HepG2 (cell line): ENCODE data around the gene NPBWR2. TPM values are rescaled to one million over a fixed set of nuclear protein-coding genes. Genes with fewer than 3 reads are reported as not detected.

Experiments used
- BRD4 ChIP-seq: sonication (generic); formaldehyde crosslinking; IDR thresholded peaks from 2 replicates; pipeline ENCODE4 v1.4.0; 2020; ENCODE audit warnings: missing genetic modification reagents
- CCAR2 ChIP-seq: fragments of 200-400 bp; formaldehyde crosslinking; optimal IDR thresholded peaks from 2 replicates; pipeline ENCODE3; 2018; ENCODE audit warnings: low read depth, mild to moderate bottlenecking, low read length, moderate library complexity
- HIVEP1 ChIP-seq: sonication (generic); formaldehyde crosslinking; IDR thresholded peaks from 2 replicates; pipeline ENCODE4 v1.4.0; 2020; ENCODE audit warnings: mild to moderate bottlenecking, missing genetic modification reagents
- IKZF4 ChIP-seq: sonication (generic); formaldehyde crosslinking; IDR thresholded peaks from 2 replicates; pipeline ENCODE4 v1.5.1; 2020; ENCODE audit warnings: borderline replicate concordance, mild to moderate bottlenecking, low read depth, missing genetic modification reagents; ENCODE audit errors: not compliant biosample characterization
- PCBP2 ChIP-seq: fragments of 200-400 bp; formaldehyde crosslinking; optimal IDR thresholded peaks from 2 replicates; pipeline ENCODE3; 2018; ENCODE audit warnings: low read length, low read depth; ENCODE audit not compliant: poor library complexity, severe bottlenecking
- POLR2G ChIP-seq: fragments of 200-400 bp; formaldehyde crosslinking; IDR thresholded peaks from 2 replicates; pipeline ENCODE4 v1.6.1; 2018; ENCODE audit warnings: mild to moderate bottlenecking, low read depth, low read length, moderate library complexity
- RARG ChIP-seq: sonication (generic); formaldehyde crosslinking; IDR thresholded peaks from 2 replicates; pipeline ENCODE4 v1.4.0; 2020; ENCODE audit warnings: low read depth, mild to moderate bottlenecking, missing genetic modification reagents
- ZFP36 ChIP-seq: fragments of 150-350 bp; IDR thresholded peaks from 2 replicates; pipeline ENCODE4 v1.6.1; 2018; ENCODE audit warnings: borderline replicate concordance, low read length, low read depth; ENCODE audit not compliant: partially characterized antibody
- ZNF326 ChIP-seq: sonication (generic); formaldehyde crosslinking; IDR thresholded peaks from 2 replicates; pipeline ENCODE4 v1.4.0; 2020; ENCODE audit warnings: missing genetic modification reagents, borderline replicate concordance
- ZNF441 ChIP-seq: sonication (generic); formaldehyde crosslinking; IDR thresholded peaks from 2 replicates; pipeline ENCODE4 v1.7.0; 2021; ENCODE audit warnings: missing genetic modification reagents, borderline replicate concordance
- ZNF761 ChIP-seq: sonication (generic); formaldehyde crosslinking; conservative IDR thresholded peaks from 2 replicates; pipeline ENCODE4 v1.4.0; 2020; ENCODE audit warnings: mild to moderate bottlenecking, missing genetic modification reagents
- polyA plus RNA-seq, 8 experiments: library from polyadenylated mRNA; depleted of rRNA in 3 of 8; stranded (reverse) in 7 of 8; unstranded in 1 of 8; fragments of >200 nt; fragmentation: Illumina TruSeq in 4 of 8; extraction: Trizol in 4 of 8; gene quantifications; 2 replicates each; pipeline versions ENCODE4 v1.2.1 to v1.2.3, GENCODE V29; 2011 to 2016; ENCODE audit warnings: low read depth in 4 of 8, missing spikeins in 1 of 8, mixed read lengths in 1 of 8; ENCODE audit not compliant: insufficient read depth in 1 of 8
- total RNA-seq, 5 experiments: library from RNA; depleted of rRNA; stranded (reverse); fragments of >200 nt; fragmentation: Illumina TruSeq; extraction: Trizol; gene quantifications; 2 replicates each; pipeline ENCODE4 v1.2.3, GENCODE V29; 2016; ENCODE audit warnings: low read depth in 1 of 5
- TF ChIP-seq, protein P1 (sequence below): sonication (generic); formaldehyde crosslinking; IDR thresholded peaks from 2 replicates; pipeline ENCODE4 v1.5.0; 2020; ENCODE audit warnings: mild to moderate bottlenecking, missing genetic modification reagents
- TF ChIP-seq, protein P2 (sequence below): sonication (generic); formaldehyde crosslinking; IDR thresholded peaks from 2 replicates; pipeline ENCODE4 v1.5.0; 2020; ENCODE audit warnings: missing genetic modification reagents

Gene NPBWR2
- total and polyA plus RNA-seq, 2 of the 13 experiments (the other 11 are each of a cell fraction or from before 2014, with no cell fraction given), result not detected

DNA sequence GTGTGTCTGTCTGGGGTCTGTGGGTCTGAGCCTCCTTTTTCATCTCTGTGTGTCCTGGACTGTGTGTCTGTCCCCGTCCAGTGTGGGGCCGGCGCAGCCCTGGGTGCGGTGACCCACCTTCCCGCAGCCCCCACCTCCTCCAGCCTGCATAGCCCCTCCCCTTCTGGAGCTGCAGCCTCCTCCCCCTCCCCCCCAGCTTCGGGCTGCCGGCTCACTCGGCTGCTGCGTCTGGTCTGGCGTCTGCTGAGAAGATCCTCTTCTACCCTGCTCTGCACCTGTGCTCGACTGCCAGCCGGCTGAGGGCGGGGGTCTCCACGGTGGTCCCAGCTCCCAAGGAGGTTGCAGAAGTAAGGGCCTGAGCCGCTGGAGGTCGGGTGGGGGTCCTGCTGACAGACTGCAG is 15.6 kb downstream of the NPBWR2 start (continued):
- TF ChIP-seq POLR2G, result no peak
- no peak for TF ChIP-seq BRD4 (CRISPR knock-in tag)
- no peak for TF ChIP-seq ZFP36
- no peak for TF ChIP-seq ZNF761
- no peak for TF ChIP-seq PCBP2
- no peak for TF ChIP-seq IKZF4 (CRISPR knock-in tag)
- TF ChIP-seq, protein P1, sequence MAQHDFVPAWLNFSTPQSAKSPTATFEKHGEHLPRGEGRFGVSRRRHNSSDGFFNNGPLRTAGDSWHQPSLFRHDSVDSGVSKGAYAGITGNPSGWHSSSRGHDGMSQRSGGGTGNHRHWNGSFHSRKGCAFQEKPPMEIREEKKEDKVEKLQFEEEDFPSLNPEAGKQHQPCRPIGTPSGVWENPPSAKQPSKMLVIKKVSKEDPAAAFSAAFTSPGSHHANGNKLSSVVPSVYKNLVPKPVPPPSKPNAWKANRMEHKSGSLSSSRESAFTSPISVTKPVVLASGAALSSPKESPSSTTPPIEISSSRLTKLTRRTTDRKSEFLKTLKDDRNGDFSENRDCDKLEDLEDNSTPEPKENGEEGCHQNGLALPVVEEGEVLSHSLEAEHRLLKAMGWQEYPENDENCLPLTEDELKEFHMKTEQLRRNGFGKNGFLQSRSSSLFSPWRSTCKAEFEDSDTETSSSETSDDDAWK, result no peak
- TF ChIP-seq, protein P2, sequence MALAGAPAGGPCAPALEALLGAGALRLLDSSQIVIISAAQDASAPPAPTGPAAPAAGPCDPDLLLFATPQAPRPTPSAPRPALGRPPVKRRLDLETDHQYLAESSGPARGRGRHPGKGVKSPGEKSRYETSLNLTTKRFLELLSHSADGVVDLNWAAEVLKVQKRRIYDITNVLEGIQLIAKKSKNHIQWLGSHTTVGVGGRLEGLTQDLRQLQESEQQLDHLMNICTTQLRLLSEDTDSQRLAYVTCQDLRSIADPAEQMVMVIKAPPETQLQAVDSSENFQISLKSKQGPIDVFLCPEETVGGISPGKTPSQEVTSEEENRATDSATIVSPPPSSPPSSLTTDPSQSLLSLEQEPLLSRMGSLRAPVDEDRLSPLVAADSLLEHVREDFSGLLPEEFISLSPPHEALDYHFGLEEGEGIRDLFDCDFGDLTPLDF (CRISPR knock-in tag), result no peak
- TF ChIP-seq ZNF326 (CRISPR knock-in tag), result no peak
- TF ChIP-seq HIVEP1 (CRISPR knock-in tag), result no peak
- no peak for TF ChIP-seq ZNF441 (CRISPR knock-in tag)
- TF ChIP-seq RARG (CRISPR knock-in tag), result no peak
- no peak for TF ChIP-seq CCAR2
